ENCODE measurements around the gene AURKA. TPM values are rescaled to one million over a fixed set of nuclear protein-coding genes. Genes with fewer than 3 reads are reported as not detected.

AURKA gene
- total RNA-seq, 1 experiment from 2014 or later, result 115 TPM

GRCh38 chr20:56428410-56428809, 36.4 kb upstream of the AURKA start:
- no peak for TF ChIP-seq POLR2AphosphoS5 (IDR thresholded peaks at IDR 0.05; ENCODE audit: low read depth, low read length)
- no peak overlapping the region for H3K4me3 ChIP-seq (ENCODE audit: low read depth in 2 of 2, low read length in 2 of 2)
- ATAC-seq, result no peak
- no peak for DNase-seq (ENCODE audit: low read depth, low spot score)
- H3K4me1 ChIP-seq (ENCODE audit: control insufficient read depth, insufficient read depth, low read length), result no peaks in the 10 kb centered on the region
- POLR2A ChIA-PET, result no interaction called here
- H3K27ac ChIP-seq (ENCODE audit: low read length), result no peak overlapping the region
- in situ Hi-C loops (cut with HindIII; ENCODE audit: low pct_unique_long_range_greater_than_20kb, low sequenced_read_pairs), result no loop called here
- no TSS peak for BruUV-seq (replicated peaks)
- H3K36me3 ChIP-seq (ENCODE audit: control insufficient read depth, insufficient read depth, low read length), result no peaks in the 10 kb centered on the region
- CTCF ChIA-PET, result no interaction called here
- no peaks in the 10 kb centered on the region for H3K27me3 ChIP-seq (ENCODE audit: control insufficient read depth, insufficient read depth, low read length)
- no peaks in the 10 kb centered on the region for H3K9me3 ChIP-seq (ENCODE audit: control insufficient read depth, insufficient read depth, low read depth, low read length)
- intact Hi-C loops (cut with micrococcal nuclease; ENCODE audit: unreplicated experiment), result no loop called here

- Histone ChIP-seq H3K27me3 (ENCODE audit: control insufficient read depth, insufficient read depth, low read length) (no peaks in the 10 kb centered on the region), H3K4me1 (ENCODE audit: control insufficient read depth, insufficient read depth, low read length) (no peaks in the 10 kb centered on the region), H3K4me3 (ENCODE audit: low read depth in 2 of 2, low read length in 2 of 2) (no peak overlapping the region), H3K9me3 (ENCODE audit: control insufficient read depth, insufficient read depth, low read depth, low read length) (no peaks in the 10 kb centered on the region), H3K27ac (ENCODE audit: low read length) (no peak overlapping the region), H3K36me3 (ENCODE audit: control insufficient read depth, insufficient read depth, low read length) (no peaks in the 10 kb centered on the region)
- no peak for ATAC-seq
- ChIA-PET POLR2A (no interaction called here), CTCF (no interaction called here)
- intact Hi-C loops (cut with micrococcal nuclease; ENCODE audit: unreplicated experiment) (no loop called here), in situ Hi-C loops (cut with HindIII; ENCODE audit: low pct_unique_long_range_greater_than_20kb, low sequenced_read_pairs) (no loop called here)
- no TSS peak for BruUV-seq (replicated peaks)
- DNase-seq (ENCODE audit: low read depth, low spot score), result no peak
- TF ChIP-seq SIN3A (IDR thresholded peaks at IDR 0.05; ENCODE audit: borderline replicate concordance, insufficient read depth, low read depth, low read length), result no peak
- no peak for TF ChIP-seq POLR2AphosphoS5 (IDR thresholded peaks at IDR 0.05; ENCODE audit: low read depth, low read length)
- no peak for TF ChIP-seq TCF7L2 (IDR thresholded peaks at IDR 0.05; ENCODE audit: low read depth, low read length)
- TF ChIP-seq, protein P1, sequence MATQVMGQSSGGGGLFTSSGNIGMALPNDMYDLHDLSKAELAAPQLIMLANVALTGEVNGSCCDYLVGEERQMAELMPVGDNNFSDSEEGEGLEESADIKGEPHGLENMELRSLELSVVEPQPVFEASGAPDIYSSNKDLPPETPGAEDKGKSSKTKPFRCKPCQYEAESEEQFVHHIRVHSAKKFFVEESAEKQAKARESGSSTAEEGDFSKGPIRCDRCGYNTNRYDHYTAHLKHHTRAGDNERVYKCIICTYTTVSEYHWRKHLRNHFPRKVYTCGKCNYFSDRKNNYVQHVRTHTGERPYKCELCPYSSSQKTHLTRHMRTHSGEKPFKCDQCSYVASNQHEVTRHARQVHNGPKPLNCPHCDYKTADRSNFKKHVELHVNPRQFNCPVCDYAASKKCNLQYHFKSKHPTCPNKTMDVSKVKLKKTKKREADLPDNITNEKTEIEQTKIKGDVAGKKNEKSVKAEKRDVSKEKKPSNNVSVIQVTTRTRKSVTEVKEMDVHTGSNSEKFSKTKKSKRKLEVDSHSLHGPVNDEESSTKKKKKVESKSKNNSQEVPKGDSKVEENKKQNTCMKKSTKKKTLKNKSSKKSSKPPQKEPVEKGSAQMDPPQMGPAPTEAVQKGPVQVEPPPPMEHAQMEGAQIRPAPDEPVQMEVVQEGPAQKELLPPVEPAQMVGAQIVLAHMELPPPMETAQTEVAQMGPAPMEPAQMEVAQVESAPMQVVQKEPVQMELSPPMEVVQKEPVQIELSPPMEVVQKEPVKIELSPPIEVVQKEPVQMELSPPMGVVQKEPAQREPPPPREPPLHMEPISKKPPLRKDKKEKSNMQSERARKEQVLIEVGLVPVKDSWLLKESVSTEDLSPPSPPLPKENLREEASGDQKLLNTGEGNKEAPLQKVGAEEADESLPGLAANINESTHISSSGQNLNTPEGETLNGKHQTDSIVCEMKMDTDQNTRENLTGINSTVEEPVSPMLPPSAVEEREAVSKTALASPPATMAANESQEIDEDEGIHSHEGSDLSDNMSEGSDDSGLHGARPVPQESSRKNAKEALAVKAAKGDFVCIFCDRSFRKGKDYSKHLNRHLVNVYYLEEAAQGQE (IDR thresholded peaks at IDR 0.05; ENCODE audit: insufficient read depth in 1 of 2, low read depth in 2 of 2, low read length in 1 of 2), result no peak
- TF ChIP-seq, protein P2, sequence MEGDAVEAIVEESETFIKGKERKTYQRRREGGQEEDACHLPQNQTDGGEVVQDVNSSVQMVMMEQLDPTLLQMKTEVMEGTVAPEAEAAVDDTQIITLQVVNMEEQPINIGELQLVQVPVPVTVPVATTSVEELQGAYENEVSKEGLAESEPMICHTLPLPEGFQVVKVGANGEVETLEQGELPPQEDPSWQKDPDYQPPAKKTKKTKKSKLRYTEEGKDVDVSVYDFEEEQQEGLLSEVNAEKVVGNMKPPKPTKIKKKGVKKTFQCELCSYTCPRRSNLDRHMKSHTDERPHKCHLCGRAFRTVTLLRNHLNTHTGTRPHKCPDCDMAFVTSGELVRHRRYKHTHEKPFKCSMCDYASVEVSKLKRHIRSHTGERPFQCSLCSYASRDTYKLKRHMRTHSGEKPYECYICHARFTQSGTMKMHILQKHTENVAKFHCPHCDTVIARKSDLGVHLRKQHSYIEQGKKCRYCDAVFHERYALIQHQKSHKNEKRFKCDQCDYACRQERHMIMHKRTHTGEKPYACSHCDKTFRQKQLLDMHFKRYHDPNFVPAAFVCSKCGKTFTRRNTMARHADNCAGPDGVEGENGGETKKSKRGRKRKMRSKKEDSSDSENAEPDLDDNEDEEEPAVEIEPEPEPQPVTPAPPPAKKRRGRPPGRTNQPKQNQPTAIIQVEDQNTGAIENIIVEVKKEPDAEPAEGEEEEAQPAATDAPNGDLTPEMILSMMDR (IDR thresholded peaks at IDR 0.05), result no peak
These were observed 35.8 kb upstream of the AURKA start for GRCh38 chr20:56427797-56428196.

DNA sequence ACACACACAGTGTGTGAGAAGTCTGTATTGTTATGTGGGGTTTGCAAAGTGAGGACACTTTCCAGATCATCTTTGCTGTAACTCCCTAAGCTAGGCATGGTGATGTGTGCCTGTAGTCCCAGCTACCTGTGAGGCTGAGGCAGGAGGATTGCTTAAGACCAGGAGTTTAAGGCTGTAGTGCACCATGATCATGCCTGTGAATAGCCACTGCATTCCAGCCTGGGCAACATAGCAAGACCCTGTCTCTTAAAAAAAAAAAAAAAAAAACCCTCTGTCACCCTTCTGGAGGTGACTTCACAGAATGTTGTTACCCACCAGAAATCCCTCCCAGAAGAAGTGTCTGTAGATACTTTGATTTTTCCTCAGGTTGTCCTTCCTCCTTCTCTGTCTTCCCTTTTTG, 34.9 kb upstream of the AURKA start:
- in situ Hi-C loops (cut with HindIII; ENCODE audit: low pct_unique_long_range_greater_than_20kb, low sequenced_read_pairs), result no loop called here
- no peak overlapping the region for H3K27ac ChIP-seq (ENCODE audit: low read length)
- DNase-seq (ENCODE audit: low read depth, low spot score) (no peak), ATAC-seq (no peak)
- ChIA-PET CTCF (no interaction called here), POLR2A (no interaction called here)
- no peaks in the 10 kb centered on the region for H3K36me3 ChIP-seq (ENCODE audit: control insufficient read depth, insufficient read depth, low read length)
- H3K27me3 ChIP-seq (ENCODE audit: control insufficient read depth, insufficient read depth, low read length), result no peaks in the 10 kb centered on the region
- no peaks in the 10 kb centered on the region for H3K4me1 ChIP-seq (ENCODE audit: control insufficient read depth, insufficient read depth, low read length)
- intact Hi-C loops (cut with micrococcal nuclease; ENCODE audit: unreplicated experiment), result no loop called here
- no peaks in the 10 kb centered on the region for H3K9me3 ChIP-seq (ENCODE audit: control insufficient read depth, insufficient read depth, low read depth, low read length)
- TF ChIP-seq, protein P1 (IDR thresholded peaks at IDR 0.05; ENCODE audit: insufficient read depth in 1 of 2, low read depth in 2 of 2, low read length in 1 of 2), result no peak
- TF ChIP-seq, protein P2 (IDR thresholded peaks at IDR 0.05), result no peak
- no peak for TF ChIP-seq POLR2AphosphoS5 (IDR thresholded peaks at IDR 0.05; ENCODE audit: low read depth, low read length)
- no peak for TF ChIP-seq SIN3A (IDR thresholded peaks at IDR 0.05; ENCODE audit: borderline replicate concordance, insufficient read depth, low read depth, low read length)
- no peak for TF ChIP-seq TCF7L2 (IDR thresholded peaks at IDR 0.05; ENCODE audit: low read depth, low read length)
- no peak overlapping the region for H3K4me3 ChIP-seq (ENCODE audit: low read depth in 2 of 2, low read length in 2 of 2)
- BruUV-seq (replicated peaks), result no TSS peak

All from Panc1 (cell line).